Suprapubic skin (tissue), 4 donors: ENCODE measurements around the gene RTP5. TPM values are rescaled to one million over a fixed set of nuclear protein-coding genes. Genes with fewer than 3 reads are reported as not detected.

Source experiments
- DNase-seq, 2 donors: peaks; one replicate each; pipeline ENCODE4 v3.0.0-alpha.2; 2019; ENCODE audit warnings: low spot score in 2 of 2
- H3K27ac ChIP-seq: fragments of 200-600 bp; sonication (generic); one replicate; pipeline ENCODE4 v1.5.1; 2019
- H3K27me3 ChIP-seq: fragments of 200-600 bp; sonication (generic); one replicate; pipeline ENCODE4 v1.5.1; 2019
- H3K36me3 ChIP-seq: fragments of 200-600 bp; sonication (generic); one replicate; pipeline ENCODE4 v1.5.1; 2019
- H3K4me1 ChIP-seq: fragments of 200-600 bp; sonication (generic); one replicate; pipeline ENCODE4 v1.5.1; 2019
- H3K4me3 ChIP-seq: fragments of 200-600 bp; sonication (generic); one replicate; pipeline ENCODE4 v1.5.1; 2019; ENCODE audit warnings: mild to moderate bottlenecking
- H3K9me3 ChIP-seq: fragments of 200-600 bp; sonication (generic); one replicate; pipeline ENCODE4 v1.5.1; 2019
- EP300 ChIP-seq: sonication (generic); formaldehyde crosslinking; IDR thresholded peaks from one replicate; pipeline ENCODE4 v1.6.1; 2017; ENCODE audit warnings: antibody characterized with exemption
- POLR2A ChIP-seq, 2 donors: fragments of 450-650 bp; IDR thresholded peaks; one replicate each; pipeline ENCODE4 v1.6.1; 2017; ENCODE audit warnings: antibody characterized with exemption in 2 of 2, mild to moderate bottlenecking in 2 of 2, moderate library complexity in 2 of 2
- POLR2AphosphoS5 ChIP-seq, 3 donors: sonication (generic); formaldehyde crosslinking; IDR thresholded peaks; one replicate each; pipeline ENCODE4 v1.6.1; 2017; ENCODE audit warnings: antibody characterized with exemption in 3 of 3
- WGBS: methylation state at CpG from one replicate; pipeline ENCODE4 v1.1.5; 2018; 5-methylcytosine and 5-hydroxymethylcytosine counted together
- total RNA-seq, 4 donors: library from RNA; depleted of rRNA; stranded (reverse); fragments of >200 nt; gene quantifications; one replicate each; pipeline ENCODE4 v1.1.0, GENCODE V29; 2016
- TF ChIP-seq, protein P1 (sequence below), 2 donors: fragments of 200-600 bp in 1 of 2; fragments of 450-650 bp in 1 of 2; sonication (generic) in 1 of 2; IDR thresholded peaks; one replicate each; pipeline ENCODE4 v1.5.1; 2016 to 2019; ENCODE audit warnings: antibody characterized with exemption in 2 of 2, mild to moderate bottlenecking in 1 of 2, moderate library complexity in 1 of 2

The RTP5 gene
- total RNA-seq, 4 donors from 2014 or later, result not detected

DNA sequence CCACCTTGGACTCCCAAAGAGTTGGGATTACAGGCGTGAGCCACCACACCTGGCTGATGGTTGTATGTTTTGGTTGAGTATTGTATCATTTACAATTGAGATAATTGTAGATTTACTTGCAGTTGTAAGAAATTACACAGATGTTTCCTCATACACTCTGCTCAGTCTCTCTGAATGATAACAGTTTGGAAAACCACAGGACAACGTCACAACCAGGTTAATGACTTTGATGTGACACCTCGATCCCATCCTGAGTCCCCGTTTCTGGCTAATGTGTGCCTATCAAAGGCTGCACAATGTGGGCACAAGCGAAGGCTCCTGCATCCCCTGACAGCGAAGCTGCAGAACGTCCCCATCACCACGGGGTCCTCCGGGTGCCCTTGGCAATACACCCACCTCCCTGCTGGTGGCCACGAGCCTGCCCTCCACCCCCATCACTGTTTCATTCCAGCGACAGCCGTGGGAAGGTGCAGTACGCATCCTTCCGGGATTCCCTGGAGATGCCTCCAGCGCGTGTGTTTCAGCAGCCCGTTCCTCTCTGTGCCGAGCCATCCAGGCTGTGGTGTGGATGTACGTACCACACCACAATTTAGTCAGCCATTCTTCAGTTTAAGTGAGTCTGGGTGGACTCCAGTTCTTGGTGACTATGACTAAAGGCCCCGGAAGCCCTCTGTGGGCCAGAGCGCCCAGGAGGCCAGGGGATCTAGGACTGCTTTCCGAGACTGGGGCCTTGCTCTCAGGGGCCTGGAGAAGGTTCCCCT is 6.6 kb upstream of the RTP5 start:
- TF ChIP-seq POLR2AphosphoS5 (IDR thresholded peaks at IDR 0.05) (no peak), POLR2A (IDR thresholded peaks at IDR 0.05) (no peak), EP300 (no peak)
- TF ChIP-seq, protein P1, sequence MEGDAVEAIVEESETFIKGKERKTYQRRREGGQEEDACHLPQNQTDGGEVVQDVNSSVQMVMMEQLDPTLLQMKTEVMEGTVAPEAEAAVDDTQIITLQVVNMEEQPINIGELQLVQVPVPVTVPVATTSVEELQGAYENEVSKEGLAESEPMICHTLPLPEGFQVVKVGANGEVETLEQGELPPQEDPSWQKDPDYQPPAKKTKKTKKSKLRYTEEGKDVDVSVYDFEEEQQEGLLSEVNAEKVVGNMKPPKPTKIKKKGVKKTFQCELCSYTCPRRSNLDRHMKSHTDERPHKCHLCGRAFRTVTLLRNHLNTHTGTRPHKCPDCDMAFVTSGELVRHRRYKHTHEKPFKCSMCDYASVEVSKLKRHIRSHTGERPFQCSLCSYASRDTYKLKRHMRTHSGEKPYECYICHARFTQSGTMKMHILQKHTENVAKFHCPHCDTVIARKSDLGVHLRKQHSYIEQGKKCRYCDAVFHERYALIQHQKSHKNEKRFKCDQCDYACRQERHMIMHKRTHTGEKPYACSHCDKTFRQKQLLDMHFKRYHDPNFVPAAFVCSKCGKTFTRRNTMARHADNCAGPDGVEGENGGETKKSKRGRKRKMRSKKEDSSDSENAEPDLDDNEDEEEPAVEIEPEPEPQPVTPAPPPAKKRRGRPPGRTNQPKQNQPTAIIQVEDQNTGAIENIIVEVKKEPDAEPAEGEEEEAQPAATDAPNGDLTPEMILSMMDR (IDR thresholded peaks at IDR 0.05), result no peak
- no peak for DNase-seq
- WGBS, result 87% methylated on average over 21 of the region's 22 CpGs
- Histone ChIP-seq H3K27me3 (peaks cover 57% of the 10 kb centered on the region), H3K36me3 (no peaks in the 10 kb centered on the region), H3K4me3 (no peak overlapping the region), H3K27ac (no peak overlapping the region), H3K9me3 (no peaks in the 10 kb centered on the region), H3K4me1 (peaks cover 31% of the 10 kb centered on the region)

DNA sequence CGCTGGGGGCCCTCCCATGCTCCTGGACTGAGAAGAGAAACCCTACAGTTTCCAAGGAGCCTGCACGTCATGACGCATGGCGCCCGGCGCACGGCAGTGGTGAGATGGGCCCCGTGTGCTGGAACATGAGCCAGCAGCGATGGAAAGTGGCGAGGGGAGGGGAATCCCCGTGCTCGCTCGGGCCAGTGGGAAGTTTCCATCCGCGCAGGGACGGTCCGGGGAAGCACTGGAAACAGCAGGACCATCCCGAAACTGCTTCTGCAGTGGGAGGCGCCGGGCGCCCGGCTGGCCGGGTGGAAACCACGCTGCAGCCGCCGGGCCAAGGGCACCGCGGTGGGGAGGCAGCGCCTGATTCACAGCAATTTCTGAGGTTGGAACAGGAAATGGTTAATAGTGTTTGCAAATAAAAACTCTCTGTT is 6.0 kb upstream of the RTP5 start:
- H3K9me3 ChIP-seq, result no peaks in the 10 kb centered on the region
- no peaks in the 10 kb centered on the region for H3K36me3 ChIP-seq
- 24% methylated on average over 20 of the region's 29 CpGs for whole genome bisulfite sequencing
- H3K27me3 ChIP-seq, result peaks cover 63% of the 10 kb centered on the region
- H3K27ac ChIP-seq, result no peak overlapping the region
- no peak overlapping the region for H3K4me3 ChIP-seq
- no peak for DNase-seq
- TF ChIP-seq EP300, result no peak
- TF ChIP-seq POLR2AphosphoS5 (IDR thresholded peaks at IDR 0.05), result no peak
- TF ChIP-seq POLR2A (IDR thresholded peaks at IDR 0.05), result no peak
- TF ChIP-seq, protein P1 (IDR thresholded peaks at IDR 0.05), result no peak
- H3K4me1 ChIP-seq, result peaks cover 33% of the 10 kb centered on the region

DNA sequence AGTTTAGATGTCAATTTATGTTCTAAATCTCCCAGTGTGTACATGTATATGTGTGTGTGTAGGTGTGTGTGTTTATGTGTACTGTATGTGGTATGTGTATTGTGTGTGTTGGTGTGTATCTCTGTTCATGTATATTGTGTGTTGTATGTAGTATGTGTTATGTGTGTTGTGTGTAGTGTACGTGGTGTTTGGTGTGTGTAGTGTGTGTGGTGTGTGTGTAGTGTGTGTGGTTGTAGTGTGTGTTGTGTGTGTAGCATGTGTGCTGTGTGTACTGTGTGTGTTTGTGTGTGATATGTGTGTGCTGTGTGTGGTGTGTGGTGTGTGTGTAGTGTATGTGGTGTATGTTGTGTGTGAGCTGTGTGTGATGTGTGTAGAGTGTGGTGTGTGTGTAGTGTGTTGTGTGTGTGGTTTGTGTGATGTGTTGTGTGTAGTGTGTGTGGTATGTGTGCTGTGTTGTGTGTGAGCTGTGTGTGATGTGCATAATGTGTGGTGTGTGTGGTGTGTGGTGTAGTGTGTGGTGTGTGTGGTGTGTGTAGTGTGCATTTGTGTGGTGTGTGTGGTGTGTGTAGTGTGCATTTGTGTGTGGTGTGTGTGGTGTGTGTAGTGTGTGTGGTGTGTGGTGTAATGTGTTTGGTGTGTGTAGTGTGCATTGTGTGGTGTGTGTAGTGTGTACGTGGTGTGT is 5.2 kb upstream of the RTP5 start:
- no peaks in the 10 kb centered on the region for H3K9me3 ChIP-seq
- no peak overlapping the region for H3K27ac ChIP-seq
- H3K27me3 ChIP-seq, result peaks cover 64% of the 10 kb centered on the region
- H3K4me1 ChIP-seq, result peaks cover 30% of the 10 kb centered on the region
- no peak overlapping the region for H3K4me3 ChIP-seq
- H3K36me3 ChIP-seq, result no peaks in the 10 kb centered on the region
- DNase-seq, result no peak
- 85% methylated on average over 2 of the region's 2 CpGs for WGBS
- TF ChIP-seq POLR2AphosphoS5 (IDR thresholded peaks at IDR 0.05), result no peak
- TF ChIP-seq EP300, result no peak
- no peak for TF ChIP-seq POLR2A (IDR thresholded peaks at IDR 0.05)
- TF ChIP-seq, protein P1 (IDR thresholded peaks at IDR 0.05), result no peak

DNA sequence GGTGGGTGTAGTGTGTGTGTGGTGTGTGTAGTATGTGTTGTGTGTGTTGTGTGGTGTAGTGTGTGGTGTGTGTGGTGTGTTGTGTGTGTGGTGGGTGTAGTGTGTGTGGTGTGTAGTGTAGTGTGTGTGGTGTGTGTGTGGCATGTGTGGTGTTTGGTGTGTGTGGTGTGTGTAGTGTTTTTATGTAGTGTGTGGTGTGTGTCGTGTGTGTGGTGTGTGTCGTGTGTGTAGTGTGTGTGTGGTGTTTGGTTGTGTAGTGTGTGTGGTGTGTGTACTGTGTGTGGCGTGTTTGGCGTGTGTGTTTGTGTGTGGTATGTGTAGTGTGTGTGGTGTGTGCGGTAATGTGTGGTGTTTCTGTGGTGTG is 4.7 kb upstream of the RTP5 start:
- Histone ChIP-seq H3K27ac (no peak overlapping the region), H3K9me3 (no peaks in the 10 kb centered on the region), H3K27me3 (peaks cover 70% of the 10 kb centered on the region), H3K4me3 (no peak overlapping the region), H3K36me3 (no peaks in the 10 kb centered on the region), H3K4me1 (peaks cover 25% of the 10 kb centered on the region)
- 85% methylated on average over 5 of the region's 5 CpGs for WGBS
- no peak for DNase-seq
- TF ChIP-seq, protein P1 (IDR thresholded peaks at IDR 0.05), result no peak
- no peak for TF ChIP-seq POLR2AphosphoS5 (IDR thresholded peaks at IDR 0.05)
- TF ChIP-seq POLR2A (IDR thresholded peaks at IDR 0.05), result no peak
- TF ChIP-seq EP300, result no peak

DNA sequence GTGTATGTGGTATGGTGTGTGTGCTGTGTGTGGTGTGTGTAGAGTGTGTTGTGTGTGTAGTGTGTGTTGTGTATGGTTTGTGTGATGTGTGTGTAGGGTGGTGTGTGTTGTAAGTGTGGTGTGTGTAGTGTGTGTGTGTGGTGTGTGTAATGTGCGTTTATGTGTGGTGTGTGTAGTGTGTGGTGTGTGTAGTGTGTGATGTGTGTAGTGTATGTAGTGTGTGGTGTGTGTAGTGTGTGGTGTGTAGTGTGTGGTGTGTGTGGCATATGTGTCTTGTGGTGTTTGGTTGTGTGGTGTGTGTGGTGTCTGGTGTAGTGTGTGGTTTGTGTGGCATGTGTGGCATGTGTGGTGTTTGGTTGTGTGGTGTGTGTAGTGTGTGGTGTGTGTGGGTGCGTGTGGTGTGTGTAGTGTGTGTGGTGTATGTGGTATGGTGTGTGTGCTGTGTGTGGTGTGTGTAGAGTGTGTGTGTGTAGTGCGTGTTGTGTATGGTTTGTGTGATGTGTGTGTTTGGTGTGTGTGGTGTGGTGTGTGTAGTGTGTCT is 4.0 kb upstream of the RTP5 start:
- WGBS, result 86% methylated on average over 3 of the region's 3 CpGs
- no peak for TF ChIP-seq POLR2AphosphoS5 (IDR thresholded peaks at IDR 0.05)
- no peak for TF ChIP-seq EP300
- TF ChIP-seq, protein P1 (IDR thresholded peaks at IDR 0.05), result no peak
- no peak for TF ChIP-seq POLR2A (IDR thresholded peaks at IDR 0.05)
- DNase-seq, result no peak
- peaks cover 20% of the 10 kb centered on the region for H3K4me1 ChIP-seq
- H3K27ac ChIP-seq, result no peak overlapping the region
- H3K4me3 ChIP-seq, result no peak overlapping the region
- peaks cover 73% of the 10 kb centered on the region for H3K27me3 ChIP-seq
- H3K36me3 ChIP-seq, result no peaks in the 10 kb centered on the region
- H3K9me3 ChIP-seq, result no peaks in the 10 kb centered on the region
